Astrocyte (in vitro differentiated cells and primary cell): ENCODE results near the gene TLE2. TPM values are rescaled to one million over a fixed set of nuclear protein-coding genes. Genes with fewer than 3 reads are reported as not detected.

Experiments
- DNase-seq: peaks from one replicate; pipeline ENCODE4 v3.0.0-alpha.2; 2010; ENCODE audit warnings: low read depth
- FAIRE-seq: peaks from 2 replicates; lab custom pipeline; 2011; peaks lifted over from hg19 to GRCh38; lab: Jason Lieb, UNC
- H2AFZ ChIP-seq: 2 replicates; pipeline ENCODE4 v1.6.0; 2012; ENCODE audit warnings: low read depth, low read length, inconsistent platforms
- H3K27ac ChIP-seq: 2 replicates; pipeline ENCODE4 v1.5.1; 2011; ENCODE audit warnings: low read depth, low read length, inconsistent platforms
- H3K27me3 ChIP-seq: 2 replicates; pipeline ENCODE4 v1.6.0; 2011; ENCODE audit warnings: low read length, inconsistent platforms; ENCODE audit not compliant: insufficient read depth
- H3K36me3 ChIP-seq: 2 replicates; pipeline ENCODE4 v1.5.1; 2011; ENCODE audit warnings: low read length, inconsistent platforms; ENCODE audit not compliant: insufficient read depth
- H3K4me1 ChIP-seq: 2 replicates; pipeline ENCODE4 v1.5.1; 2011; ENCODE audit warnings: low read length, inconsistent platforms; ENCODE audit not compliant: insufficient read depth
- H3K4me2 ChIP-seq: 2 replicates; pipeline ENCODE4 v1.6.0; 2012; ENCODE audit warnings: low read length, inconsistent platforms
- H3K4me3 ChIP-seq: 2 replicates; pipeline ENCODE4 v1.5.1; 2011; ENCODE audit warnings: low read depth, mild to moderate bottlenecking, low read length, inconsistent platforms; ENCODE audit not compliant: insufficient read depth
- H3K79me2 ChIP-seq: 2 replicates; pipeline ENCODE4 v1.6.0; 2012; ENCODE audit warnings: mild to moderate bottlenecking, low read length, inconsistent platforms; ENCODE audit not compliant: insufficient read depth
- H3K9ac ChIP-seq: 2 replicates; pipeline ENCODE4 v1.6.0; 2012; ENCODE audit warnings: mild to moderate bottlenecking, low read length, inconsistent platforms
- H3K9me3 ChIP-seq: 2 replicates; pipeline ENCODE4 v1.5.1; 2012; ENCODE audit warnings: low read depth, mild to moderate bottlenecking, low read length, inconsistent platforms; ENCODE audit not compliant: insufficient read depth
- H4K20me1 ChIP-seq: 2 replicates; pipeline ENCODE4 v1.6.0; 2012; ENCODE audit warnings: low read length, inconsistent platforms; ENCODE audit not compliant: insufficient read depth
- H3K27ac Mint-ChIP-seq: one replicate; pipeline ENCODE4 v1.8.0; 2021; ENCODE audit warnings: mild to moderate bottlenecking, mixed read lengths; ENCODE audit not compliant: unreplicated experiment
- H3K27me3 Mint-ChIP-seq: one replicate; pipeline ENCODE4 v1.8.0; 2021; ENCODE audit warnings: low read depth, mixed read lengths; ENCODE audit not compliant: unreplicated experiment
- H3K36me3 Mint-ChIP-seq: one replicate; pipeline ENCODE4 v1.8.0; 2021; ENCODE audit warnings: low read depth, mixed read lengths; ENCODE audit not compliant: unreplicated experiment
- H3K4me1 Mint-ChIP-seq: one replicate; pipeline ENCODE4 v1.8.0; 2021; ENCODE audit warnings: low read depth, mixed read lengths; ENCODE audit not compliant: unreplicated experiment
- H3K4me3 Mint-ChIP-seq: one replicate; pipeline ENCODE4 v1.8.0; 2021; ENCODE audit warnings: mild to moderate bottlenecking, moderate library complexity, mixed read lengths; ENCODE audit not compliant: unreplicated experiment
- H3K9me3 Mint-ChIP-seq: one replicate; pipeline ENCODE4 v1.8.0; 2021; ENCODE audit warnings: mild to moderate bottlenecking, mixed read lengths; ENCODE audit not compliant: unreplicated experiment
- CTCF ChIP-seq: IDR thresholded peaks from 2 replicates; pipeline ENCODE4 v1.5.1; 2011; ENCODE audit warnings: low read depth, mild to moderate bottlenecking, inconsistent platforms, low read length, moderate library complexity; ENCODE audit not compliant: insufficient read depth
- EZH2 ChIP-seq: IDR thresholded peaks from 2 replicates; pipeline ENCODE4 v1.6.1; 2012; ENCODE audit warnings: mild to moderate bottlenecking, low read length, inconsistent platforms; ENCODE audit not compliant: insufficient read depth
- total RNA-seq: library from RNA; stranded (reverse); gene quantifications from 2 replicates; pipeline ENCODE4 v1.2.1, GENCODE V29; 2021

TLE2 gene
- total RNA-seq, 1 donor from 2014 or later, result 0.79 TPM

DNA sequence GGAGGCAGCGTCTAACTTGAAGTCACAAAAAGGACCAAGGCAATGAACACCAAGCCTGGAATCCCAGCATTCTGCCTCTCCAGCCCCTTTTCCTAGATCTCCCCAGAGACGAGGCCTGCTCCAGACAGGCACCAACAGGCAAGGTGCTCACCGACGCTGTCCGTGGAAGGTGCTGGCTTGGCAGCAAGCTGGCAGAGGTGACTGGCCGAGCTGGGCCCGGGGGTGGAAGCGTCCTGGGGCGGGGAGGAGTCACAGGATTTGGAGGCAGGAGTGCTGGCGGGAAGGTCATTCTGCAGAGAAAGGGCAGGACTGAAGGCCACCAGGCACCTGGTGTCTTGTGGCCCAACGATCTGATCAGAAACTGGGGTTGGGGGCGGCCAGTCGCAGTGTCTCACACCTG lies 18.2 kb downstream of the TLE2 start:
- peaks cover 64% of the 10 kb centered on the region for H3K27me3 Mint-ChIP-seq
- H3K4me3 ChIP-seq, result no peak overlapping the region
- H3K36me3 Mint-ChIP-seq, result no peaks in the 10 kb centered on the region
- no peak overlapping the region for H2AFZ ChIP-seq
- peaks cover 2% of the 10 kb centered on the region for H3K9me3 Mint-ChIP-seq
- H3K4me1 ChIP-seq, result no peaks in the 10 kb centered on the region
- DNase-seq (no peak), FAIRE-seq (no peak)
- H3K27me3 ChIP-seq, result peaks cover 9% of the 10 kb centered on the region
- H3K9ac ChIP-seq, result no peak overlapping the region
- no peaks in the 10 kb centered on the region for H3K79me2 ChIP-seq
- no peak overlapping the region for H3K27ac Mint-ChIP-seq
- no peak overlapping the region for H3K27ac ChIP-seq
- no peak overlapping the region for H3K4me3 Mint-ChIP-seq
- H3K9me3 ChIP-seq, result no peaks in the 10 kb centered on the region
- H3K36me3 ChIP-seq, result no peaks in the 10 kb centered on the region
- H3K4me2 ChIP-seq, result no peak overlapping the region
- H4K20me1 ChIP-seq, result no peaks in the 10 kb centered on the region
- no peaks in the 10 kb centered on the region for H3K4me1 Mint-ChIP-seq
- TF ChIP-seq EZH2, result no peak
- TF ChIP-seq CTCF, result no peak

DNA sequence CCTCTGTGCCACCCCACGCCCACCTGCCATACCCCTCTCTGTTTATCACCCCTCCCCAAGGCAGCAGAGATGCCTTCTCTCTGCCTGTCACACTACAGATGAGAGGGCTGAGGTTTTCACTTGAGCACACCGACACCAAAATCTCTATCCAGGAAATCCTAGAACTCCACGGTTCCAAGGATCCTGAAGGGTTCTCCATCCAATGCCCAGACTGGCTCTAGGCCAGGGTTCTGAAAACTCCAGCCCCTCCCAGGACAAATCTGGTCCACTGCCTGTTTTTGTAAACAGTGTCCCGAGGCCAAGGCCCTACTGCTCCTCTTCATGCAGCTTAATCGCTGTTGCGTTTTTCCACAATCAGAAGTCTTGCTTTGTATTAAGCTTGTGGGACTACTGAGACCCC lies 20.1 kb downstream of the TLE2 start:
- Mint-ChIP-seq H3K9me3 (peaks cover 2% of the 10 kb centered on the region), H3K36me3 (no peaks in the 10 kb centered on the region), H3K4me1 (no peaks in the 10 kb centered on the region), H3K4me3 (no peak overlapping the region), H3K27ac (no peak overlapping the region), H3K27me3 (peaks cover 68% of the 10 kb centered on the region)
- Histone ChIP-seq H3K4me1 (no peaks in the 10 kb centered on the region), H3K36me3 (no peaks in the 10 kb centered on the region), H4K20me1 (no peaks in the 10 kb centered on the region), H3K27ac (no peak overlapping the region), H3K79me2 (no peaks in the 10 kb centered on the region), H3K4me3 (no peak overlapping the region), H3K4me2 (no peak overlapping the region), H3K27me3 (peaks cover 12% of the 10 kb centered on the region), H2AFZ (no peak overlapping the region), H3K9ac (no peak overlapping the region), H3K9me3 (no peaks in the 10 kb centered on the region)
- TF ChIP-seq CTCF (no peak), EZH2 (no peak)
- FAIRE-seq (no peak), DNase-seq (no peak)

DNA sequence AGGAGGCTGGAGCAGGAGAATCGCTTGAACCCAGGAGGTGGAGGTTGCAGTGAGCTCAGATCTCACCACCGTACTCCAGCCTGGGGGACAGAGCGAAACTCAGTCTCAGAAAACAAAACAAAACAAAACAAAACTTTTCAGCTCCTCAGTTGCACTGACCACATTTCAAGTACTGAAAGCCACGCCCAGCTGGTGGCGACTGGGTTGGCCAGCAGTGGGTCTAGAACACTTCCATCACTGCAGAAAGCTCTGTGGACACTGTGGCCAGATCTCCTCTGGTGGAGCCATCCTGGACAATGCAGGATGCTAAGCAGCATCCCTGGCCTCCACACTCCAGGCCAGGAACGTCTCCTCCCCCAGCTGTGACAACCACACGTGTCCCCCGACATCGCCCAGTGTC lies 21.1 kb downstream of the TLE2 start:
- Mint-ChIP-seq H3K36me3 (no peaks in the 10 kb centered on the region), H3K4me1 (no peaks in the 10 kb centered on the region), H3K4me3 (no peak overlapping the region), H3K27ac (no peak overlapping the region), H3K9me3 (peaks cover 2% of the 10 kb centered on the region), H3K27me3 (peaks cover 67% of the 10 kb centered on the region)
- FAIRE-seq, result no peak
- Histone ChIP-seq H2AFZ (no peak overlapping the region), H3K27me3 (peaks cover 7% of the 10 kb centered on the region), H3K36me3 (no peaks in the 10 kb centered on the region), H3K79me2 (no peaks in the 10 kb centered on the region), H3K9me3 (no peaks in the 10 kb centered on the region), H3K27ac (no peak overlapping the region), H3K4me1 (no peaks in the 10 kb centered on the region), H3K9ac (no peak overlapping the region), H3K4me3 (no peak overlapping the region), H3K4me2 (no peak overlapping the region), H4K20me1 (no peaks in the 10 kb centered on the region)
- TF ChIP-seq CTCF (no peak), EZH2 (no peak)
- no peak for DNase-seq
